GM12872 (cell line): ENCODE results near the gene PEMT.

Experiments used
- CTCF ChIP-seq: IDR thresholded peaks from 3 replicates; pipeline ENCODE4 v1.5.1; 2011; ENCODE audit warnings: low read depth, mild to moderate bottlenecking, low read length, moderate library complexity; ENCODE audit not compliant: insufficient read depth

Gene PEMT

GRCh38 chr17:17606416-17607000 is 15.0 kb upstream of the PEMT start:
- TF ChIP-seq CTCF: no peak

GRCh38 chr17:17605729-17606088 is 14.2 kb upstream of the PEMT start:
- TF ChIP-seq CTCF: no peak

DNA sequence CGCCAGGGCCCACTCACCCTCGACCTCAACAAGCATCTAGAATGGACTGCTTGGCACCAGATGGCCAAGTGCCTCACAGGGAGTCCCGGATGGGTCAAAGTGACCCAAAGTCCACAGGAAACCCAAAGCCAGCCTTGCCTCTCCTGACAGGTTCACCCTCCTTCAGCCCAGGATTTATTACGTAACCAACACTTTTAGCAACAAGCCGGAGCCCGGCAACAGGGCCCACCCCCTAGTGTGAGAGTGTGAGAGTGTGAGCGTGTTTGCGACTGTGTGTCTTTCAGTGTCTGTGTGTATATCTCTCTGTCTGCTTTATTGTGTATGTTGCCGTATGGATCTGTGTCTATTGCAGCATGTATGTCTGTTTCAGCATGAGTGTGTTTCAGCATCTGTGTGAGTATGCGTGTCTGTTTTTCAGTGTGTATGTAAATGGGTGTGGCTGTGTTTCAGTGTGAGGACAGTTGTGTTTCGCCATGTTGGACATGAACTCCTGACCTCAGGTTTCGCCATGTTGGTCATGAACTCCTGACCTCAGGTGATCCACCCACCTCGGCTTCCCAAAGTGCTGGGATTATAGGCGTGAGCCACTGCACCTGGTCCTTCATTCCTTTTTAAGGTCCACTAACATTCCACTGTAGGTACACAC is 13.7 kb upstream of the PEMT start:
- TF ChIP-seq CTCF: no peak

- TF ChIP-seq CTCF: no peak
Measured at GRCh38 chr17:17603895-17604225, 12.4 kb upstream of the PEMT start.

DNA sequence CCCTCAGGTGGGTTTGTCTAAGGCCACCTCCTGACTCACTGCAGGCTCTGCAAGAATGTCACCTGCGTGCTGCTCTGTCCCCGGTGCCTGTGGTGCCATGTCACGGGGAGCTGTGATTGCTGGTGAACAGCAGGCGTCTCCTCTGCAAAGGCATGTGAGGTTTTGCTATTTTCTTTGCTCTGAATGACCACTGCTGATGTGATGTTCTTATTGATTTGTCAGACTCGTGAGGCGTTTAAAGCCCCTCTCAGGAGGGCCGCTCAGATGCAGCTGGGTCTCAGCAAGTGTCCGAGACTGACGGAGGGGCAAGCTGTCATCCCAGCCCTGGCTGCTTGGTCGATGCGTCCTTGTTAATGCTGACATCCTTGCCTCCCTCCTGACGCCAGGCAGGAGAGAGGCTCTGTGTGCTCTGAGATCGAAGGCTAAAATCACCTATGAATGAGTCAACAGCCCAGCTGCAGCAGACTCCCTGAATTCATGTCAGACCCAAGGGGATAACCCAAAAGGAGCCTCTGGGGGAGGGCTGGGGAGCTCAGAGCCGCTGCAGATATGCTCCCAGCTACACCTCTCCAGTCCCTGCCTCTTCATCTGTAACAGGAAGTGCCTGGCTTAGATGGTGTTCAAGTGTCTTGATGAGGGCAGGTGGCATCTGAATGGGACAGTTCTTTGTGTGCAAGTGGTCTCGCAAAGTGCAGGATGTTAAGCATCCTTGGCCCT is 11.8 kb upstream of the PEMT start:
- TF ChIP-seq CTCF: no peak

DNA sequence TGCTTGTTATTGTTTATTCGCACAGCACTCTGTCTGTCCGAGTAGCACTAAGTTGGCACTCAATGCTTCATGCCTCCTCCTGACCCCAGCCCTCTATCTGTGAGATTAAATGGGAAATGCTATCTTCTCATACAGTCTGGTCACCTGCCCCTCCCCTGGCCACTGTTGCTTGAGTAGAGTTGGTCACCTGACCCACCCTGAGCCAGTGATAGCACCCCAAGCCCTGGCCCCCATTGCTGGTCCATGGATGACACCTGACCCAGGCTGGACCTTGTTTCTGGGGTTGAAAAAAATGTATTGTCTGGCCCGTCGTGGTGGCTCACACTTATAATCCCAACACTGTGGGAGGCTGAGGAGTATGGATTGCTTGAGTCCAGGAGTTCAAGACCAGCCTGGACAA is 8.5 kb upstream of the PEMT start:
- TF ChIP-seq CTCF: no peak

GRCh38 chr17:17598003-17598402 is 6.5 kb upstream of the PEMT start:
- no peak for TF ChIP-seq CTCF
